Medulla oblongata (tissue), 1 donor: Measurements from ENCODE around the gene NPPA.
"Not testable (repeated sequence)": the region's sequence is repeated elsewhere in the genome, so short reads cannot be mapped to it uniquely, and the experiment has no call there.

Source experiments
- DNase-seq: peaks from one replicate; pipeline ENCODE4 v3.0.0-alpha.2; 2015; ENCODE audit errors: extremely low spot score

NPPA gene

DNA sequence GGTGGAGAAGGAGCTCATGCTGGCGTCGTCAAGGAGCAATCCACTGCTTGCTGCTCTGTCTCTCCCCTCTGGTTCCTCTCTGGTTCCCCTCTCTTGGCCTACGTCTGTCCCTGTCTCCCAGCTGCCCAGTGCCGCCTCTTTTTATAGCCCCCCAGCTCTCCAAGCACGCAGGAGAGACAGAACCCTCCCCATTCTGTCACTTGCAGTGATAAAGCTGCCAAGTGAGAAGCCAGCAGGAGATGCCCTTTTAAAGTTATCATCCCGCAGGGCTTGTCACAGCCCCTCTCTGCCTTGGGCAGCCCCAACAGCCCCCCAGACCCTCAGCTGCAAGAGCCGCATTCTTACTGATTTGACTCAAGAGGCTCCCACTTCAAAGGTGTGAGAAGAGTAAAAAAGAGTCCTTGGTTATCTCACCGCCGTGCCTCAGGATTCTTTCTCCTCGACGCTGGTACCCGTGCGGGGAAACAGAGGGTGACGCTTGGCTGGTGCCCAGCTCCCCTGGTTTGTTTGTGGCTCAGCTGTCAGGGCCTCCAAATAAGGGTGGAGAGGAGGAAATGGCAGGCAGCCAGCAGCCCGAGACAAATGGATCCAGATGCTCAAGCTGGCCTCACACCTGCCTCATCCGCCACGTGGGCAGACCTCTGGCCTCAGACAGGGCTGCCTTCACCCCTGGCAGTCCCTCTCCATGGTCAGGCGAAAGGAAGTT lies at the start of gene NPPA:
NPPA (minus strand) TSS at position 117 of the 706 bp plus-strand sequence; CDS start at position 18, 99 bp downstream.
- no peak for DNase-seq

DNA sequence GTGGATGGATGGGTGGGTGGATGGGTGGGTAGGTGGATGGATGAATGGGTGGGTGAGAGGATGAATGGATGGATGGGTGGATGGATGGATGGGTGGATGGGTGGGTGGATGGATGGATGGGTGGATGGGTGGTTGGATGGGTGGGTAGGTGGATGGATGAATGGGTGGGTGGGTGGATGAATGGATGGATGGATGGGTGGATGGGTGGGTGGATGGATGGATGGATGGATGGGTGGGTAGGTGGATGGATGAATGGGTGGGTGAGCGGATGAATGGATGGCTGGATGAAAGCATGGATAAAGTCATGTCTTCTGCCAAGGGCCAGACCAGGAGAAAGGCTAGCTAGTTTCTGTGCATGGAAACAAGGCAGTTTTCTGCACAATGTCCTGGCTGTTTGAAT lies 46.9 kb upstream of the NPPA start:
- DNase-seq, result not testable (repeated sequence)

DNA sequence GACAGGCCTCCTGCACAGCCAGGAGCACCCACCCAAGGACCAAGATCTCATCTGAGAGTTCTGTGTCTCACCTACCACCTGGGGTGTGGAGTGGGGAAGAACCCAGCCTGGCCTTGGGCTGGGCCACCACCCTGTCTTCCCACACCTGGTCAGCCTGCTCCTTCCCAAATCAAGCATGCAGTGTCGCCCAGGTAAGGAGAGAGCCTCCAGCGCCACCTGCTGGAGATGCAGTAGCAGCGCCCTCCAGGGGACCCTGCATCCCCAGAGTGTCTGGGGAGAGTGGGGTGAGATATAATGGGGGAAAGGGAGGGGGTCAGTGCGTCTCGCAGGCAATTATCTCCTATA lies 46.3 kb upstream of the NPPA start:
- peak; percentile 40 for DNase-seq

DNA sequence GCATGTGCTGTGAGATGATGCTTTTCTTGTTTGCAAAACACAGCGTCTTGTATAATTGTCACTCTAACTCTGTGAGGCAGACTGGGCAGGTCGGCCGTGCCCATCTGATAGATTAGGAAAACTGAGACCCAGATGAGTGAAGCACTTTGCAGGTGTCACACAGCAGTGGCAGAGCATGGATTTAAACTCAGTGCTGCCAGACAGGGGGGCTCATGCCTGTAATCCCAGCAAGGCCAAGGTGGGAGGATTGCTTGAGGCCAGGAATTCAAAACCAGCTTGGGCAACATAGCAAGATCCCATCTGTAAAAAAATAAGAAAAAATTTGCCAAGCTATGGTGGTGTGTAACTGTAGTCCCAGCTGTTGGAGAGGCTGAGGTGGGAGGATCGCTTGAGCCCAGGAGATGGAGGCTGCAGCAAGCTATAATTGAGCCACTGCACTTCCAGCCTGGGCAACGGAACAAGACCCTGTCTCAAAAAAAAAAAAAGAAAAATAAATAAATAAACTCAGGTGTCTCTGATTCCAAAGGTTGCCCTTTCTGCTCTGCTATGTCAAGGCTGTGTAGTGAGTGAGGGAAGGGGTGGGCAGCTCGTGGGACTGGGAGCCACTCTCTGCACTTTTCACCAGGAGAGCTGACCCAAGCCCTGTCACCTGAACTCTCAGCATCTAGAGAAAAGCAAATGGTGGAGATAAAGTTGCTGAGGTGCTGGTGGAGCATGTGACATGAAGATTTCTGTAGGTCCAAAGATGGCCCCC lies 44.0 kb upstream of the NPPA start:
- no peak for DNase-seq

DNA sequence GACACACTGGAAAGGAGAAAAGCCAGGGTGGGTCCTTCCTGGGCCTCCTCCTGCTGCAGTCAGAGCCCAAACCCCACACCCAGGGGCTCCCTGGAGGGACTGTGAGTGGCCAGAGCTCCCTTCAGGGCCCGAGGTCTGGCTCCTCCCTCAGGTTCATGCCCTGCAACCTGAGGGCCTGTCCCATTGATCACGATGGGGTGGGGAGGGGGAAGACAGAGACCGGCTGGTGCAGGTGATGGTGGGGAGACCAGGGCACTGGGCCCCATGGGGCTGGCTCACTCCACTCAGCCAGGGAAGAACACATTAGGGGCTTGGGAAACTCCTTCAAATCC lies 41.3 kb upstream of the NPPA start:
- DNase-seq, result no peak

DNA sequence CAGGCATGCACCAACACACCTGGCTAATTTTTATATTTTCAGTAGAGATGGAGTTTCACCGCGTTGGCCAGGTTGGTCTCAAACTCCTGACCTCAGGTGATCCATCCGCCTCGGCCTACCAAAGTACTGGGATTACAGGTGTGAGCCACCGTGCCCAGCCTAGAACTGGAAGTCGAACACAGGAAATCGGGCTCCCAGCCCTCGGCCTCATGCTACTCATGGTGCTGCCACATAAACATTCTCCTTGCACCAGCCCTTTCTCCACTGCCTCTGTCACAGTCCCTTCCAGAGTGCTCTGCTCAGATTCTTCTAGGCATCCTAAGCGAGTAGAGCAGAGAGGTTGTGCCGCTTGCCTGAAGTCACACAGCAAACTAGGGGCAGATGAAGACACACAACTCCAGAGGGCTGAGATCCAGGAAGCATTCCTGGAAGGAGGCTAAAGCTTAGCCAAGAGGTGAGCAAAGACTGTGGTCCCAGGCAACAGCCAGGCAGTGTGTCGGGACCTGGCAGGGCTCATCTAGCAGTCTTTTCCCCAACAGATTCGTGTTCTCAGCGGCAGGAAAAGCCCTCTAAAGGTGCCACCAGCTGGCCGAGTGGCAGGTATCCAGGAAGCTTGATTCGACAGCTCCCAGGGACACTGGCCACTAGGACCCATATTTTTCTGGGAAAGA lies 40.8 kb upstream of the NPPA start:
- no peak for DNase-seq

DNA sequence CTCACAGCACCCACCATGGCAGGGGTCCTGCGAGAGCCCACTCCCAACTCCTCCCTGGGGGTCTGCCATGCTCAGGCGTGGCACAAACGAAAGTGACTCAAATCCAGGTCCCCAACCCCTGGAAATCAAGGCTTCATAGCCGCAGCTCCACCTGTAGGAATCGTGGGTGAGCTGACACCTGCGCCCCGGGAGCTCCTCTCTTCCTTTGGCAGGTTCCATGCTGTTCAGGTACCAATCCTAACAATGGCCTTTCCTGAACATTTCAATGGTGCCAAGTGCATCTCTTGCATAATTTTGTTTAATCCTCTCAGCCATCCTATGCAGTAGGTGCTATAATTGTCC lies 40.1 kb upstream of the NPPA start:
- DNase-seq, result no peak

DNA sequence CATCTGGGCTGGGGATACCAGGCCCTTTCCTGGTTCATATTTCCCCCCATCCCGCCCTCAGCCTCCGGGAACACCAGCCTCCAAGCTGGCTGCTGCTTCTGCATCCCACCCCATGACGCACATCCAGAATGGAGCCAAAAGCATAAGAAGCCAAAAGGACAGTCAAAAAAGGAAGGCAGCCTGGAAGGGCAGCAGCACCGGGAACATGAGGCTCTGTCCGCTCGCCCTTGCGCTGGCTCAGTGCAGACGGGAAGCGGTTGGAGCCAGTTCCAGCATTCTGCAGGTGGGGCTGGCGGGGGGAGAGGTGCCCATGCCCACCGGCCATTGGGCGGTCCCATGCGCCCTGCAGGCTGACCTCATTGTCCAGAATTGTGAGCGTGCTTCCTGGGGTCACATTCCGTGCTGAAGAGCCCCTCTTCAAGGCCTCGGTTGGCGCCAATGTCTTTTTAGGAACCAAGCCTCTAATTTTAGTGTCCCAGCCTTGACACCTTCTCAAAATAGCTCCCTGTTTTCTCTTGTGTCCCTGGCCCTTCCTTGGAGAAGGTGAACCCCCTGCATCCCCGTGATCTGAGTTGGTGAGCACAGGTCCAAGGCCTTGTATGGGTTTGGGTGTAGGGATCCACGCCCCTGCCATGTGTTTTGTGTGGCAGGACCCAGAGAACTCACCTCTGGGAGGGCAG lies 39.5 kb upstream of the NPPA start:
- no peak for DNase-seq

DNA sequence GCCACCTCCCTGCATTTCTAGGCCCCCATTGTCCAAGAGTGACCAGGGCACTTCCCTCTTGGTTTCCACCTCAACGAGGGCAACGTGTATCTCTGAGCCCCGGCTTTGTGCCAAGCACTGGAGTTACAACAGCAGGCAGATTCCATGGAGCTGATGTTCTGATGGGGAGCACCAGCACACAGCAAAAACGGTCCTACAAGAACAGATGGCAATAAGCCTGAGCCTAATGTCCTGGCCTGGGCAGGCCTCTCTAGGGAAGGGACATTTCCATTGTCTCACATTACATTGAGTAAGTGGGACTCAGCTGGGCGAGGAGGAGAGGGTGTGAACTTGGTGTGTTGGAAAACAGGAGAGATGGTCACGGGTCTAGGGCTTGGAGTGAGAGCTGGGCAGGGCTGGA lies 38.3 kb upstream of the NPPA start:
- no peak for DNase-seq

DNA sequence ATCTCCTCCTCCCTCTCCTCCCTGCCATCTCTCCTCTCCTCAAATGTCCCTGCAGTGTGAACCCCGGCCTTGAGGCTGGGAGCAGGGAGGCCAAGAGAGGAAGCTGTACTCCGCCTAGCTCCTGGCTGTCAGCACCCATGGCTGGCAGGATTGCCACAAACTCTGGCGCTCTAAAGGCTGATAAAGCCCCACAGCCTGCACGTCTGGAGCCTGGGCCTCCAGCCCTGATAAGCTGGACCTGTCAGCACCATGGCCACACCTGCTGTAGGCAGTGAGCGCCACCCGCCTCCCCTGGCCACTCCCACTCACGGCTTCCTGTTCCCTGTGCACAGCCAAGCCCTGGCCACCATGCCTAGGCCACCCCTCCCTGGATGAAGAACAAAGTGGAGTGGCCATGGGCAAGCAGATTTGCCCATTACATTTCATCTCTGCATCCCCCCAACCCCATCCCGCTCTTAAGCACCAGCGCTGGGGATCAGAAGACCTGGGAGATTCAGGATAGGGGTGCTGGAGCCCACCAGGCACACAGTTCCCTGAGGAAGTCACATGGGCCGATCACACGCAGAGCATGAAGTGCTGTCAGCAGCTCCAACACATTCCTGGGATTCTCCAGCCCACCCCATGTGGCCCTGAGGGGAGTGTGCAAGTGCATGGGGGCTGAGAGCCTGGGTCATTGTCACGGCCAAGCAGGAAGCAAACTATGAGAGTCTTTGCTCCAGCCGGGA lies 35.4 kb upstream of the NPPA start:
- DNase-seq, result no peak

DNA sequence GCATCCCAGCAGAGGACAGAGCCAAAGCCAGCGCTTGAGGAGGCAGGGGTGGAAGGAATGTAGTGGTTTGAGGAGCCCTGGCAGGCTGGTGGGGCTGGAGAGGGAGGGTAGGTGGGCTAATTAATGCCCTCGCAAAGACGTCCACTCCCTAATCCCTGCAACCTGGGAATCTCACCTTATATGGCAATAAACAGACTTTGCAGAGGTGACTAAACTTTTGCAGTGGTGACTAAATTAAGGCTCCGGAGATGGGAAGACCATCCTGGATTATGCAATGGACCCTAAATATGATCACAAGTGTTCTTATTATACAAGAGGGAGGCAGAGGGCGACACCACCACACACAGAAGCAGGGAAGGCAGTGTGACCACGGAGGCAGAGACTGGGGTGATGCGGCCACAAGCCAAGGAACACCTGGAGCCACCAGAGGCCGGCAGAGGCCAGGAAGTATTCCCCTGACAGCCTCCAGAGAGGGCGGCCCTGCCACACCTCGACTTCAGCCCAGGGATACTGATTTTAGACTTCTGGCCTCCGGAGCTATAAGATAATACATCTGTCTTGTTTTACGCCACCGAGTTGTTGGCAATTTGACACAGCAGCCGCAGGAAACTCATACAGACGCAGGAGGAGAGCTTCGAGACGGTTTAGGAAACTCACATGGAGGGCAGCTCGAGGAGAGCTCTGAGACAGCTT lies 34.3 kb upstream of the NPPA start:
- DNase-seq, result no peak

DNA sequence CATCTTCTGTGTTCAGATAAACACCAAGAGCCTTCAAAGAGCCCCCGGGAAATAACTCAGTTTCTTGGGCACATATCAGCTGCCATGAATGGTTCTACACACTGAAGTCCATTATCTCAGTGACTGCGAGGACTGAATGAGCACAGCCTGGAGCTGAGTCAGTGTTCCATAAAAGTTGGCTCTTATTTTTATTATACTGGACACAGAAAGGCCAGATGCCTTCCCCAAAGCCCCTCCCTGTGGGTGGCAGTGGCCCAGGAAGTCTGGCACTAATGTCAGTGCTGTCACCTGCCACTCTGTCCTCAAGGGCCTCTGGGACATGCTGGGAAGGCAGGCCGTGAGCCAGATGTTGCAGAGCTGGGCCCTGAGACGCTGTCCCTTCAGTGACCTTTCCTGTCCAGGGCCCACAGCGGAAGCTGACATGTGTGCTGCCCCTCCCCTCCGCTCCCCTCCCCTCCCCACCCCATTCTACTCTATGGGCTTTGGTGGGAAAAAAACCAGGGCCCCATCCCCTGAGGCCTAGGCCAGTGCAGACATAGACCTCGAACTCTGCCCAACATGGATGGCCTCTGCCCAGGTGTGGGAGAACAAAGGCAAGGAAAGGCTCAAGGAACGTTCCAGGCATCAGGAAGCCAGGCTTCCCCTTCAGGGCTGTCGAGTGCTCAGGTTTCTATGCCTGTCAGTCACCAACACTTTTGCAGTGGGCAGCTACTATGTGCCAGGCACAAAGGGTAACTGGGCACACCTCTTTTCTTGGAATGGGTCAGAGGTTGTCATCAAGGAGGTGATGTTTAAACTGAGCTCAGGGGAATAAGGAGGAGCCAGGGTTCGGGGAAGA lies 33.5 kb upstream of the NPPA start:
- peak; percentile 46 for DNase-seq

DNA sequence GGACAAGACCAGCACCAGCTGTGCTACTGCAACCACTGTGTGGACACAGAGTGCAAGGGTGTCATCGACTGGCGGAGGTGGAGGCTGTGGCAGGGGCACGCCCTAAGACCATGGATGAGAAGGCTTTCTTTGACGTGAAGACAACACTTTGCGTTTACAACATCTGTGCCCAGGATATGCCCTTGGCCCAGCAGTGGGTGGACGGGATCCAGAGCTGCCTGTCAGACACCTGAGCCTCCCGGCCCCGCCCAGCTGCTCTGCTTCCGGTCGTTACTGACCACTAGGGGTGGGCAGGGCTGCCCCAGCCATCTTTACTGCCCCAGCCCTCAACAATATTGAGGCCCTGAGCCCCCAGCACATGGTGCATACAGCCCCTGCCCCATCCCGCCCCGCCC lies 32.6 kb upstream of the NPPA start:
- DNase-seq, result no peak

DNA sequence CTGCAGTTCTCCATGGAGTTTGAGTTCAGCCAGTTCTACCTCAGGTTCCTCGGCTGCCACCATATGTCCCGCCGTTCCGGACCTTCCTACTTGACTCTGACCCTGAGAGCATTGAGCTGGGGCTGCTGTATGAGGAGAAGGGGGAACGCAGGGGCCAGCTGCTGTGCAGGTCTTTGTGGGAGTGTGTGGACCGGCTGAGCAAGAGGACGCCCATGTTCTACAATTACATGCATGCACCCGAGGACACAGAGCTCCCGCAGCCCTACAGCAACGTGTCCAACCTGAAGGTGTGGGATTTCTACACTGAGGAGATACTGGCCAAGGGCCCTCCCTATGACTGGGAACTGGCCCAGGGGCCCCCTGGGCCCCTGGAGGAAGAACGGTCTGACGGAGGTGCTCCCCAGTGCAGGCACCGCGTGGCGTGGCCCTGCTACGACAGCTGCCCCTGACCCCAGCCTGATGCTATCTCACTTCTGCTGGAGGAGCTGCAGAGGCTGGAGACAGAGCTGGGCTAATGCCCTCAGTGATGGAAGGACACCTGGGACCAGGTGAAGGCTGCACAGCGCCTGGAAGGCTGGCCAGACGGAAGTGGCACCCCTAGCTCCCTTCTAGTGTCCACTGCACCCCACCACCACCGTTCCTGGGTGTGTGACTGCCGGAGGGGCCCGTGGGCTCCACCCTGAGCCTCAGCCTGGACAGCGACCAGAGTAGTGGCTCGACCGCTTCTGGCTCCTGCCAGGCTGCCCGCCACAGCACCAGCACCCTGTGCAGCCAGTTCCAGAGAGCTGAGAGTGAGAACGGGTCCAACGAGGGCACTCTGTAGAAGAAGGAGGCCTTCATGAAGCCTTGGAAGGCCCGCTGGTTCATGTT lies 32.0 kb upstream of the NPPA start:
- DNase-seq, result no peak

DNA sequence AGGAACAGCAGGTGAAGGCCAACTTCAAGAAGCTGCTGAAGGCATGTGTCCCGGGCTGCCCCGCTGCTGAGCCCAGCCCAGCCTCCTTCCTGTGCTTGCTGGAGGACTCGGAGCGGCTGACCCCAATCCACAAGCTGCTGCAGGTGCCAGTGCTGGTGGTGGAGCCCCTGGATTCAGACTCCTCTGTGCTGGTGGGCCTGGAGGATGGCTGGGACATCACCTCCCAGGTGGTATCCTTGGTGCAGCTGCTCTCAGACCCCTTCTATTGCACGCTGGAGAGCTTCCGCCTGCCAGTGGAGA lies 31.3 kb upstream of the NPPA start:
- DNase-seq, result no peak

DNA sequence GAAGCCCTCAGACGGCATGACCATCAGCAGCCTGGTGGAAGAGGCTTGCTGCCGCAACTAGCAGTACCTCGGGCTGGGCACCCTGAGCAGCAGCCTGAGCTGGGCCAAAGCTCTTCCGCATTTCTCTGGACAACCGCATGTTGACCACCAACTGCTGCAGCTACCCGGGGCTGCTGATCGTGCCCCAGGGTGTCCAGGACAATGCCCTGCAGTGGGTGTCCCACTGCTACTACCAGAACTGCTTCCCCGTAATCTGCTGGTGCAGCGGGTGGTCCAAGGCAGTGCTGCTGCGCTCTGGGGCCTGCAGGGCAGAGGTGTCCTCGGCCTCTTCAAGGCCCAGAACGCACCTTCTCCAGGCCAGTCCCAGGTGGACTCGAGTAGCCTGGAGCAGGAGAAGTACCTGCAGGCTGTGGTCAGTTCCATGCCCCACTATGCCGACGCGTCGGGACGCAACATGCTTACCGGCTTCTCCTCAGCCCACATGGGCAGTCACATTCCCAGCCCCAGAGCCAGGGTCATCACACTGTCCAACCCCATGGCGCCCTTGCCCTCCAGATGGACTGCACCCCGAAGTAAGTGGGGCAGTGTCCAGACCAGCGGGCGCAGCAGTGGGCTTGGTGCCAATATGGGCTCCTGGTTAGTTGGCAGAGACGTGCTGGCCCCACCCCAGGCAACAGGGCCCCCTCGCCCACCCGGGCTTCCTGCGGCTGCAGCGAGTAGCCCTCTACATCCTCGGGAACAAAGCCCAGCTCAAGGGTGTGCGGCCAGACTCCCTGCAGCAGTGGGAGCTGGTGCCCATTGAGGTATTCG lies 30.7 kb upstream of the NPPA start:
- no peak for DNase-seq

DNA sequence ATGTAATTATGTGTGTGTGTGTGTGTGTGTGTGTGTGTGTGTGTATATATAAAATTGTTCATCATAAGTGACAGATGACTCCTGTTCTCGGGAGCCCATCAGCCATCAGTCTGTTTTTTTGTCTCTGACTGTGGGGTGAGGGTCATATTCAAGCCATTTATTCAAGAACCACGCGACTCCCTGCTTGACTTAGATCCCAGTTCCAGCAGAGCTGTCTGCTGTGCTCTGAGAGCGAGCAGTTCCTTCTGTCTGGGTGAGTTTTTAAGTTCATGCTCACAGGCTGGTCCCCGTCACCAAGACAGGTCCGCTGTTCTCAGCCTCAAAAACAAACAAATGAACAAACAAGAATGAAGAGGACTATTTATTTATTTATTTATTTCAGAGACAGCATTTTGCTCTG lies 29.5 kb upstream of the NPPA start:
- DNase-seq, result no peak

DNA sequence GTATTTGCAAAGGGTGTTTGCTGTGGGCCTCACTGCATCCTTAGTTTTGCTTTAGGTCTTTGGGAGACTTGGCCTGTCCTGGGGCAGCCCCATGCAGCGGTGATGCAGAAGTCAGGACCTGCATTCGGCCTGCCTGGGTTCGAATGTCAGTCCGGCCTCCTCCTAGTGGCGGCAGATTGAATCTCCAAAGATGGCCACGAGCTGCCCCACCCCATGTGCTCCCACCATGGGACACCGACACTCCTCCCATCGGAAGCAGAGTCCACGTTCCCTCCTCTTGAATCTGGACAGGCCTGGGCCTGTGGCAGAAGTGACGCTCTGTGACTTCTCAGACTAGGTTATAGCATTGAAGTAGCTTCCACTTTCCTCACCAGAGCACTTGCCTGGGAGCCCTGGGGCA lies 27.5 kb upstream of the NPPA start:
- no peak for DNase-seq

DNA sequence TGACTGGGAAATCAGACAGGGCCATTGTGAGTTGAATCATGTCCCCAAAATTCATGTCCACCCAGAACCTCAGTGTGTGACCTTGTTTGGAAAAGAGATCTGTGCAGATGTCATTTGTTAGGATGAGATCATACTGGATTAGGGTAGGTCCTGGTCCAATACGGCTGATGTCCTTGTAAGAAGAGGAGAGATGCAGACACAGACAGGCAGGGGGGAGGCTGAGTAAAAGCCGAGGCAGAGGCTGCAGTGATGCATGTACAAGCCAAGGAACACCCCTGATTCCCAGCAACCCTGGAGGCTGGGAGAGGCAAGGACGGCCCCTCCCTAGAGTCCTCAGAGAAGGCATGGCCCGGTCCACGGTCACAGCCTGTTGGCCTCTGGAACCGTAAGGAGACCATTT lies 27.0 kb upstream of the NPPA start:
- DNase-seq, result no peak
